Progenitor cell of endocrine pancreas (in vitro differentiated cells): ENCODE results near the gene SUV39H1. TPM values are rescaled to one million over a fixed set of nuclear protein-coding genes. Genes with fewer than 3 reads are reported as not detected.

Experiments used
- DNase-seq: peaks from one replicate; pipeline ENCODE4 v3.0.0; 2021; ENCODE audit warnings: low spot score; ENCODE audit not compliant: unreplicated experiment
- H3K27ac Mint-ChIP-seq: 2 replicates; pipeline ENCODE4 v1.8.0; 2021; ENCODE audit warnings: mild to moderate bottlenecking, moderate library complexity, mixed read lengths
- H3K27me3 Mint-ChIP-seq: 2 replicates; pipeline ENCODE4 v1.8.0; 2021; ENCODE audit warnings: mixed read lengths
- H3K36me3 Mint-ChIP-seq: 2 replicates; pipeline ENCODE4 v1.8.0; 2022; ENCODE audit warnings: mixed read lengths; ENCODE audit not compliant: insufficient read depth
- H3K4me1 Mint-ChIP-seq: 2 replicates; pipeline ENCODE4 v1.8.0; 2021; ENCODE audit warnings: low read depth, mixed read lengths
- H3K4me3 Mint-ChIP-seq: 2 replicates; pipeline ENCODE4 v1.8.0; 2021; ENCODE audit warnings: low read depth, mild to moderate bottlenecking, moderate library complexity, mixed read lengths
- H3K9me3 Mint-ChIP-seq: 2 replicates; pipeline ENCODE4 v1.8.0; 2021; ENCODE audit warnings: low read depth, mixed read lengths
- total RNA-seq: library from RNA; stranded (reverse); gene quantifications from 2 replicates; pipeline ENCODE4 v1.2.1, GENCODE V29; 2021
- TF ChIP-seq, protein P1 (sequence below): fragments of 200-600 bp; sonication (generic); IDR thresholded peaks from one replicate; pipeline ENCODE4 v1.5.0; 2021; ENCODE audit warnings: antibody characterized with exemption, mild to moderate bottlenecking; ENCODE audit not compliant: unreplicated experiment

SUV39H1 gene
- total RNA-seq, 1 donor from 2014 or later: 7.4 TPM

DNA sequence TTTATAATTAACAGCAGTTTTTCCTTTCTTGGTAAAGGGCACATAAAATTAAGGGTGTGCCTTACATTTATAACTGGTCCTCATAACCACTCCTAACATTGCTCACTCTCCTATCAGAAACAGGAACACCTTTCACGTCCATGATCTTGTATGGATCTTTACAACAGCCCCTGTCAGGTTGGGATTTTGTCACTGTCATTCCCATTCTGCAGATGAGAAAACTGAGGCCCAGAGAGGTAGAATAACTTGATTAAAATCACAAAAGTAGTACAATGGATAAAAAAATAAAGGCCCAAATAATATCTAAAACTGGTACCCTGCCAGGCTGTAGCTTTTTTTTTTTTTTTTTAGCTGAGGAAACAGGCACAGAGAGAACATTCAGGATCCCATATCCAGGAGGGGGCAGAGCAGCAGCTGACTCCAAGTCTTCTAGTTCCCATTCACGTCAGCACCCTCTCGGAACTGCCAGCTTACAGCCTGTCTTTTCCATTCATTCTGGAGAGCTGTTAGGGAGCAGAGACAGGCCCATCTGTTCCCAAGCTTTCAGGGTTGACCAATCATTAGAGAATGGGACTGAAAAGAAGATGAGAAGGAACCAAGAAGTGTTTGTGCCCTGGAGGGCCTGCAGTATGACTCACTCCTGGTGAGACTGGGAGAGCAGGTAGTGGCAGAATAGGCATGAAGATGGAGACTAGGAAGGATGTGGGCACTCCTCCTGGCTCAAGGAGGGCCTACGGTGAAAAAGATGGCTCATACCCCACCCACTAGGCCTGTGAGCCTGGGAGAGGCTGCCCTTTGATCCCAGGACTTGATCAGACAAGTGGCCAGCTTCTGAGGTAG lies 7.3 kb downstream of the SUV39H1 start:
- Mint-ChIP-seq H3K36me3 (peaks cover 17% of the 10 kb centered on the region), H3K9me3 (peaks cover 9% of the 10 kb centered on the region), H3K4me3 (no peak overlapping the region)

DNA sequence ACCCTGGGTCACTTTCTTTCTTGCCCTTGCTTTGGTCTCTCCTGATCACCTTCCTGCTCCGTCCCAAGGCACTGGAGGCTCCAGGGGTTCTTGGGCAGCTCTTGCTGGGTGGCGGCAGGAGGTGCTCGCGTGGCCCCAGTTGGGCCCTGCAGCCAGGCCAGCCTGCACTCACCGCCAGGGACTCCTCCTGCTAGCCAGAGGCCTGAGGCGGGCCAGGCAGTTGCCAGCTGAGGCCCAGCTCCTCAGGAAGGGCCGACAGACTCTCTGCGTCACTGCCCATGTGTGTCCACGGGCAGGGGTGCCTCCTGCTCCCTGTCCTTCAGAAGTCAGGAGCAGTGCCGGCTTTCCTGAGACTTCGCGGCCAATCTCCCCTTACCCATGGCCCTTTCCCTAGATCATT lies 9.3 kb downstream of the SUV39H1 start:
- Mint-ChIP-seq H3K4me3 (no peak overlapping the region), H3K27me3 (peaks cover 18% of the 10 kb centered on the region), H3K27ac (no peak overlapping the region), H3K36me3 (peaks cover 15% of the 10 kb centered on the region), H3K4me1 (peaks cover 3% of the 10 kb centered on the region), H3K9me3 (peaks cover 6% of the 10 kb centered on the region)
- no peak for DNase-seq
- TF ChIP-seq, protein P1, sequence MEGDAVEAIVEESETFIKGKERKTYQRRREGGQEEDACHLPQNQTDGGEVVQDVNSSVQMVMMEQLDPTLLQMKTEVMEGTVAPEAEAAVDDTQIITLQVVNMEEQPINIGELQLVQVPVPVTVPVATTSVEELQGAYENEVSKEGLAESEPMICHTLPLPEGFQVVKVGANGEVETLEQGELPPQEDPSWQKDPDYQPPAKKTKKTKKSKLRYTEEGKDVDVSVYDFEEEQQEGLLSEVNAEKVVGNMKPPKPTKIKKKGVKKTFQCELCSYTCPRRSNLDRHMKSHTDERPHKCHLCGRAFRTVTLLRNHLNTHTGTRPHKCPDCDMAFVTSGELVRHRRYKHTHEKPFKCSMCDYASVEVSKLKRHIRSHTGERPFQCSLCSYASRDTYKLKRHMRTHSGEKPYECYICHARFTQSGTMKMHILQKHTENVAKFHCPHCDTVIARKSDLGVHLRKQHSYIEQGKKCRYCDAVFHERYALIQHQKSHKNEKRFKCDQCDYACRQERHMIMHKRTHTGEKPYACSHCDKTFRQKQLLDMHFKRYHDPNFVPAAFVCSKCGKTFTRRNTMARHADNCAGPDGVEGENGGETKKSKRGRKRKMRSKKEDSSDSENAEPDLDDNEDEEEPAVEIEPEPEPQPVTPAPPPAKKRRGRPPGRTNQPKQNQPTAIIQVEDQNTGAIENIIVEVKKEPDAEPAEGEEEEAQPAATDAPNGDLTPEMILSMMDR: no peak

More for the DNA sequence above, 7.3 kb downstream of the SUV39H1 start:
- Mint-ChIP-seq H3K27me3 (peaks cover 9% of the 10 kb centered on the region), H3K27ac (no peak overlapping the region), H3K4me1 (no peaks in the 10 kb centered on the region)
- DNase-seq: no peak
- TF ChIP-seq, protein P1: no peak

DNA sequence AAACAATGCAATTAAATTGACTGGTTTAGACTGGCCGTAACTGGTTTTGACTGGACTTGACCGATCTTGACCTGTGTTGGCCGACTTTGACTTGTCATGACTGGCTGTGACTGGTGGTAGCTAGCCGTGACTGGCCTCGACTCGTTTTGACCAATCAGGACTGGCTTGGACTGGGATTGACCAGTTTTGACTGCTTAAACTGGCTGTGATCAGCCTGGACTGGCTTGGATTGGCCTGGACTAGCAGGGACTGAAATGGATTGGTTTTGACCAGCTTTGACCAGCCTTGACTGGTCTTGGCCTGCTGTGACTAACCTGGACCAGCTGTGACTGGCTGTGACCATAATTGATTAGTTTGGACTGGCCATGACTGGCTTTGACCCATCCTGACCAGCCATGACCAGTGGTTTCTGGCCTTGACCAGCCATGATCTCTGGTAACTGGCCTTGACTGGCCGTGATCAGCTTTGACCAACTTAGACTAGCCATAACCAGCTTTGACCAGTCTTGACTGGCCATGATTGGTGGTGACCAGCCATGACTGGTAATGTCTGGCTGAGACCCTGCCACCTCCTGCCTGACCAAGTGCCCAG lies 13.1 kb downstream of the SUV39H1 start:
- TF ChIP-seq, protein P1: no peak
- peaks cover 55% of the 10 kb centered on the region for H3K27me3 Mint-ChIP-seq
- peaks cover 8% of the 10 kb centered on the region for H3K36me3 Mint-ChIP-seq
- H3K4me3 Mint-ChIP-seq: no peak overlapping the region
- H3K27ac Mint-ChIP-seq: no peak overlapping the region
- H3K9me3 Mint-ChIP-seq: peaks cover 15% of the 10 kb centered on the region
- DNase-seq: no peak
- H3K4me1 Mint-ChIP-seq: peaks cover 28% of the 10 kb centered on the region

DNA sequence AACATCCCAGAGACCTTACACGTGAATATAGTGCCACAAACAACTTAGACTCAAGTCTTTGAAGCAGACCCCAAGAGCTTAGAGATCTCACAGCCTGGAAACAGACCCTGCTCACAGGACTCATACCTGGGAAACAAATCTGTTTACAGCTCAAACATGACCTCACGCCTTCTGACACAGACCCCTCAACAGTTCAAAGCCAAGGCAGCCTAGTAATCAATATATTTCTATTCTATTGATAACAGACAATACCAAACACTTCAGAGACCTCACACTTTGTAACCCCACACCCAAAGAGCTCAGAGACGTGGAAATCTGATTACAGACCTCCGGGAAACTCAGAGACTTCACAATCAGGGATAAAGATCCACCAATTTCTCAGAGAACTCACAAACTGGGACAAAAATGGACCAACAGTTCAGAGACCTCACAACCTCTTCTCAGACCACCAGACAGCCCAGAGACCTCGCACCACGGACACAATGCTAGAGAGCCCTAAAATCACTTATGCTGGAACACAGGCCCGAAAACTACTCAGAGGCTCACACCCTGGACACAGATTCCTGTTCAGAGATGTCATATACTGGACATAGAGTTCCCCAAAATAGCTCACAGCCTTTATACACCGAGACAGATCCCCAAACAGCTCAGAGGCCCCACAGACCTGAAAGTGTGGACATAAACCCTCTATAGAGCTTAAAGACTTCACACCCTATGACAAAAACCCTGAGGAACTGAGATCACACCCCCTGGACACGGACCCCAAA lies 14.8 kb downstream of the SUV39H1 start:
- peaks cover 71% of the 10 kb centered on the region for H3K27me3 Mint-ChIP-seq
- H3K36me3 Mint-ChIP-seq: peaks cover 4% of the 10 kb centered on the region
- peak overlapping the region; percentile 7 for H3K4me3 Mint-ChIP-seq
- no peak for DNase-seq
- H3K4me1 Mint-ChIP-seq: peaks cover 28% of the 10 kb centered on the region
- H3K27ac Mint-ChIP-seq: peak overlapping the region; percentile 8
- peaks cover 20% of the 10 kb centered on the region for H3K9me3 Mint-ChIP-seq
- TF ChIP-seq, protein P1: no peak

DNA sequence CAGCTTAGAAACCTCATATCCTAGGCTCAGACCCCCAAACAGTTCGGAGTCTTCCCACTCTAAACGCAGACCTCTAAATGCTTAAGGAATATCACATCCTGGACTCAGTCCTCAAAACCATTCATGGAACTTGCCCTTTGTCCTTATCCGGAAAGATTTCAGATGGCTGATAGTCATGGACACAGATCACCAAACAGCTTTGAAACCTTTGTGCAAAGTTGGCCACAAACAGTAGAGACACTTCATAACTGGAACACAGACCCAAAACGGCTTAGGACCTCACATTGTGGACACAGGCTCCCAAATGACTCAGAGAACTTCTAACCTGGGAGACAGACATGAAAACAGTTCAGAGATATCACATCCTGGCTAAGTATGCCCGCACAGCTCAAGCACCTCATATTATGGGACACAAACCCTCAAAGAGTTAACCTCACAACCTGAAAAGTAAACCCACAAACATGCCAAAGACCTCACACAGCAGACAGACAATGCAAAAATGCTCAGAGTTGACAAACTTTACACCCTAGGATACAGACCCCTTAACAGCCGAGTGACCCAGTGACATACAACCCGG lies 15.5 kb downstream of the SUV39H1 start:
- peak overlapping the region; percentile 19 for H3K4me3 Mint-ChIP-seq
- no peak for DNase-seq
- TF ChIP-seq, protein P1: no peak
- H3K36me3 Mint-ChIP-seq: peaks cover 3% of the 10 kb centered on the region
- H3K9me3 Mint-ChIP-seq: peaks cover 22% of the 10 kb centered on the region
- H3K27ac Mint-ChIP-seq: no peak overlapping the region
- peaks cover 73% of the 10 kb centered on the region for H3K27me3 Mint-ChIP-seq
- H3K4me1 Mint-ChIP-seq: peaks cover 28% of the 10 kb centered on the region
